ENCODE measurements around the gene B4GALT6.

DNA sequence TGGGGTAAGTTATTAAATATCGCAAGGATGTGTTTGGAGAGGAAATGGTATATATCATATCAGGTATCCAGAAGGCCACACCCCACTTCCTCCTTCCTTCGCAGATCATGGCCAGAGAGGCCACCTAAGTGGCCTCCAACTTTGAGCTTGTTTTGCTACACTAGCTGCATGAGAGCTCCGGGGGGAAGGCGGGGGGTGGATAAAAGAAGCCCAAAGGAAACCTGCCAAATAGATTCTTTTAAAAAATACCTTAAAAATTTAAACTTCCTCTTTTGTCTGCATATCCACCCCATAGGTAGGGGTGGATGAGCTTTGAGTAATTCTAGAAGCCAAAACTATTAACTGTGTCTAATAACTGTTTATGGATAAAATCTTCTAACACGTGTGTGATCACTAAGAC, 98.4 kb downstream of the B4GALT6 start:
- TF ChIP-seq POLR2A (IDR thresholded peaks at IDR 0.05; ENCODE audit: low read depth, low read length) = no peak
- TF ChIP-seq, protein P1, sequence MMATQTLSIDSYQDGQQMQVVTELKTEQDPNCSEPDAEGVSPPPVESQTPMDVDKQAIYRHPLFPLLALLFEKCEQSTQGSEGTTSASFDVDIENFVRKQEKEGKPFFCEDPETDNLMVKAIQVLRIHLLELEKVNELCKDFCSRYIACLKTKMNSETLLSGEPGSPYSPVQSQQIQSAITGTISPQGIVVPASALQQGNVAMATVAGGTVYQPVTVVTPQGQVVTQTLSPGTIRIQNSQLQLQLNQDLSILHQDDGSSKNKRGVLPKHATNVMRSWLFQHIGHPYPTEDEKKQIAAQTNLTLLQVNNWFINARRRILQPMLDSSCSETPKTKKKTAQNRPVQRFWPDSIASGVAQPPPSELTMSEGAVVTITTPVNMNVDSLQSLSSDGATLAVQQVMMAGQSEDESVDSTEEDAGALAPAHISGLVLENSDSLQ (IDR thresholded peaks at IDR 0.05) = no peak
- no peak for TF ChIP-seq NFIC (IDR thresholded peaks at IDR 0.05; ENCODE audit: low read depth, low read length)
- TF ChIP-seq, protein P2, sequence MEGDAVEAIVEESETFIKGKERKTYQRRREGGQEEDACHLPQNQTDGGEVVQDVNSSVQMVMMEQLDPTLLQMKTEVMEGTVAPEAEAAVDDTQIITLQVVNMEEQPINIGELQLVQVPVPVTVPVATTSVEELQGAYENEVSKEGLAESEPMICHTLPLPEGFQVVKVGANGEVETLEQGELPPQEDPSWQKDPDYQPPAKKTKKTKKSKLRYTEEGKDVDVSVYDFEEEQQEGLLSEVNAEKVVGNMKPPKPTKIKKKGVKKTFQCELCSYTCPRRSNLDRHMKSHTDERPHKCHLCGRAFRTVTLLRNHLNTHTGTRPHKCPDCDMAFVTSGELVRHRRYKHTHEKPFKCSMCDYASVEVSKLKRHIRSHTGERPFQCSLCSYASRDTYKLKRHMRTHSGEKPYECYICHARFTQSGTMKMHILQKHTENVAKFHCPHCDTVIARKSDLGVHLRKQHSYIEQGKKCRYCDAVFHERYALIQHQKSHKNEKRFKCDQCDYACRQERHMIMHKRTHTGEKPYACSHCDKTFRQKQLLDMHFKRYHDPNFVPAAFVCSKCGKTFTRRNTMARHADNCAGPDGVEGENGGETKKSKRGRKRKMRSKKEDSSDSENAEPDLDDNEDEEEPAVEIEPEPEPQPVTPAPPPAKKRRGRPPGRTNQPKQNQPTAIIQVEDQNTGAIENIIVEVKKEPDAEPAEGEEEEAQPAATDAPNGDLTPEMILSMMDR (IDR thresholded peaks at IDR 0.05 in 2 of 3, conservative IDR thresholded peaks at IDR 0.05 in 1 of 3; ENCODE audit: control insufficient read depth in 2 of 3, extremely low read depth in 1 of 3, insufficient read depth in 1 of 3, low read depth in 3 of 3, low read length in 3 of 3) = no peak
- TF ChIP-seq, protein P3, sequence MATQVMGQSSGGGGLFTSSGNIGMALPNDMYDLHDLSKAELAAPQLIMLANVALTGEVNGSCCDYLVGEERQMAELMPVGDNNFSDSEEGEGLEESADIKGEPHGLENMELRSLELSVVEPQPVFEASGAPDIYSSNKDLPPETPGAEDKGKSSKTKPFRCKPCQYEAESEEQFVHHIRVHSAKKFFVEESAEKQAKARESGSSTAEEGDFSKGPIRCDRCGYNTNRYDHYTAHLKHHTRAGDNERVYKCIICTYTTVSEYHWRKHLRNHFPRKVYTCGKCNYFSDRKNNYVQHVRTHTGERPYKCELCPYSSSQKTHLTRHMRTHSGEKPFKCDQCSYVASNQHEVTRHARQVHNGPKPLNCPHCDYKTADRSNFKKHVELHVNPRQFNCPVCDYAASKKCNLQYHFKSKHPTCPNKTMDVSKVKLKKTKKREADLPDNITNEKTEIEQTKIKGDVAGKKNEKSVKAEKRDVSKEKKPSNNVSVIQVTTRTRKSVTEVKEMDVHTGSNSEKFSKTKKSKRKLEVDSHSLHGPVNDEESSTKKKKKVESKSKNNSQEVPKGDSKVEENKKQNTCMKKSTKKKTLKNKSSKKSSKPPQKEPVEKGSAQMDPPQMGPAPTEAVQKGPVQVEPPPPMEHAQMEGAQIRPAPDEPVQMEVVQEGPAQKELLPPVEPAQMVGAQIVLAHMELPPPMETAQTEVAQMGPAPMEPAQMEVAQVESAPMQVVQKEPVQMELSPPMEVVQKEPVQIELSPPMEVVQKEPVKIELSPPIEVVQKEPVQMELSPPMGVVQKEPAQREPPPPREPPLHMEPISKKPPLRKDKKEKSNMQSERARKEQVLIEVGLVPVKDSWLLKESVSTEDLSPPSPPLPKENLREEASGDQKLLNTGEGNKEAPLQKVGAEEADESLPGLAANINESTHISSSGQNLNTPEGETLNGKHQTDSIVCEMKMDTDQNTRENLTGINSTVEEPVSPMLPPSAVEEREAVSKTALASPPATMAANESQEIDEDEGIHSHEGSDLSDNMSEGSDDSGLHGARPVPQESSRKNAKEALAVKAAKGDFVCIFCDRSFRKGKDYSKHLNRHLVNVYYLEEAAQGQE (IDR thresholded peaks at IDR 0.05; ENCODE audit: low read depth, low read length) = no peak
- TF ChIP-seq ZNF274 (IDR thresholded peaks at IDR 0.05; ENCODE audit: insufficient read depth, insufficient read length) = no peak
- no peak for TF ChIP-seq GABPA (IDR thresholded peaks at IDR 0.05; ENCODE audit: low read depth)
- TF ChIP-seq MEF2A (IDR thresholded peaks at IDR 0.05; ENCODE audit: insufficient read depth, low read depth, low read length) = no peak
- no peak for TF ChIP-seq BHLHE40 (IDR thresholded peaks at IDR 0.05; ENCODE audit: borderline replicate concordance in 1 of 2, low read depth in 2 of 2, low read length in 1 of 2)
- TF ChIP-seq, protein P4, sequence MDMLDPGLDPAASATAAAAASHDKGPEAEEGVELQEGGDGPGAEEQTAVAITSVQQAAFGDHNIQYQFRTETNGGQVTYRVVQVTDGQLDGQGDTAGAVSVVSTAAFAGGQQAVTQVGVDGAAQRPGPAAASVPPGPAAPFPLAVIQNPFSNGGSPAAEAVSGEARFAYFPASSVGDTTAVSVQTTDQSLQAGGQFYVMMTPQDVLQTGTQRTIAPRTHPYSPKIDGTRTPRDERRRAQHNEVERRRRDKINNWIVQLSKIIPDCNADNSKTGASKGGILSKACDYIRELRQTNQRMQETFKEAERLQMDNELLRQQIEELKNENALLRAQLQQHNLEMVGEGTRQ (IDR thresholded peaks at IDR 0.05; ENCODE audit: borderline replicate concordance, low read depth, low read length) = no peak
- no peak for TF ChIP-seq HCFC1 (IDR thresholded peaks at IDR 0.05; ENCODE audit: low read length)
